Endothelial cell of umbilical vein (primary cell): Measurements from ENCODE around the gene DSC1. TPM values are rescaled to one million over a fixed set of nuclear protein-coding genes. Genes with fewer than 3 reads are reported as not detected.

Source experiments
- BruUV-seq: library from RNA; stranded (reverse); fragments of 400-500 nt; replicated peaks from 2 replicates; lab custom pipeline; 2021; lab: Mats Ljungman, UMichigan
- CTCF ChIA-PET: fragments of 300-600, 350-600 bp; sonication (Branson Sonifier 250); formaldehyde crosslinking; loops from one replicate; lab custom pipeline; 2021; ENCODE audit warnings: antibody characterized with exemption, inconsistent platforms; lab: Charles Lee
- POLR2A ChIA-PET: fragments of 300-600, 350-600 bp; sonication (Branson Sonifier 250); formaldehyde crosslinking; loops from one replicate; lab custom pipeline; 2021; ENCODE audit warnings: antibody characterized with exemption, inconsistent platforms; lab: Charles Lee
- DNase-seq: peaks from one replicate; pipeline ENCODE4 v3.0.0-alpha.2; 2011; ENCODE audit warnings: low read depth, low spot score
- FAIRE-seq: peaks from 2 replicates; lab custom pipeline; 2011; peaks lifted over from hg19 to GRCh38; lab: Jason Lieb, UNC
- H2AFZ ChIP-seq: 2 replicates; pipeline ENCODE4 v1.6.0; 2012; ENCODE audit warnings: low read depth, low read length, control low read depth, inconsistent platforms
- H3K27ac ChIP-seq: 2 replicates; pipeline ENCODE4 v1.5.1; 2011; ENCODE audit warnings: low read depth, mild to moderate bottlenecking, control low read depth, low read length, moderate library complexity; ENCODE audit not compliant: insufficient read depth
- H3K27me3 ChIP-seq, 2 experiments: 2 replicates each; pipeline versions ENCODE4 v1.6.0 to v1.6.1; 2011; ENCODE audit warnings: low read length in 2 of 2, mixed read lengths in 1 of 2; ENCODE audit not compliant: control insufficient read depth in 2 of 2, insufficient read depth in 2 of 2
- H3K36me3 ChIP-seq, 2 experiments: 2 replicates in 1 of 2; 3 replicates in 1 of 2; pipeline ENCODE4 v1.5.1; 2011; ENCODE audit warnings: low read length in 2 of 2, mild to moderate bottlenecking in 1 of 2, moderate library complexity in 1 of 2; ENCODE audit not compliant: control insufficient read depth in 2 of 2, insufficient read depth in 2 of 2; ENCODE audit errors: extremely low read depth in 1 of 2
- H3K4me1 ChIP-seq: 3 replicates; pipeline ENCODE4 v1.5.1; 2011; ENCODE audit warnings: mild to moderate bottlenecking, low read length; ENCODE audit not compliant: control insufficient read depth, insufficient read depth; ENCODE audit errors: extremely low read depth
- H3K4me2 ChIP-seq: 2 replicates; pipeline ENCODE4 v1.6.1; 2011; ENCODE audit warnings: low read length, control low read depth, mixed read lengths; ENCODE audit not compliant: insufficient read depth
- H3K4me3 ChIP-seq, 3 experiments: fragments of 200-600 bp in 1 of 3; sonication (generic), shearing (Covaris generic) in 1 of 3; replicated peaks in 1 of 3; 2 replicates each; pipeline ENCODE4 v1.5.1; 2011 to 2016; ENCODE audit warnings: control low read depth in 3 of 3, low read length in 3 of 3, mild to moderate bottlenecking in 2 of 3, inconsistent platforms in 1 of 3, low read depth in 1 of 3, moderate library complexity in 1 of 3; ENCODE audit not compliant: insufficient read depth in 1 of 3
- H3K79me2 ChIP-seq: 2 replicates; pipeline ENCODE4 v1.6.0; 2012; ENCODE audit warnings: low read length, inconsistent platforms; ENCODE audit not compliant: control insufficient read depth, insufficient read depth
- H3K9ac ChIP-seq: replicated peaks from 2 replicates; pipeline ENCODE3; 2011; ENCODE audit warnings: low read length, control low read depth; ENCODE audit not compliant: insufficient read depth; ENCODE audit errors: extremely low read depth
- H3K9me1 ChIP-seq: replicated peaks from 3 replicates; pipeline ENCODE4 v1.6.0; 2011; ENCODE audit warnings: mild to moderate bottlenecking, low read length; ENCODE audit not compliant: control insufficient read depth, insufficient read depth; ENCODE audit errors: extremely low read depth
- H3K9me3 ChIP-seq: replicated peaks from 2 replicates; pipeline ENCODE4 v1.5.1; 2012; ENCODE audit warnings: low read length, inconsistent platforms; ENCODE audit not compliant: control insufficient read depth, insufficient read depth
- H4K20me1 ChIP-seq: replicated peaks from 2 replicates; pipeline ENCODE3; 2011; ENCODE audit warnings: mild to moderate bottlenecking, low read length; ENCODE audit not compliant: control insufficient read depth, insufficient read depth; ENCODE audit errors: extremely low read depth
- CTCF ChIP-seq, 2 donors: IDR thresholded peaks; 1 replicate in 1 of 2; 2 replicates in 1 of 2; pipeline ENCODE4 v1.5.1; 2011; ENCODE audit warnings: low read length in 2 of 2, mild to moderate bottlenecking in 2 of 2, moderate library complexity in 2 of 2, control low read depth in 1 of 2, inconsistent platforms in 1 of 2, low read depth in 1 of 2; ENCODE audit not compliant: insufficient read depth in 1 of 2; ENCODE audit errors: extremely low read depth in 1 of 2
- EZH2 ChIP-seq: IDR thresholded peaks from 2 replicates; pipeline ENCODE4 v1.6.1; 2012; ENCODE audit warnings: borderline replicate concordance, low read depth, mild to moderate bottlenecking, moderate library complexity, low read length, inconsistent platforms; ENCODE audit not compliant: severe bottlenecking
- FOS ChIP-seq: IDR thresholded peaks from 2 replicates; pipeline ENCODE4 v1.6.1; 2011; ENCODE audit warnings: mild to moderate bottlenecking, low read length, moderate library complexity, borderline replicate concordance; ENCODE audit not compliant: insufficient read depth
- GATA2 ChIP-seq: IDR thresholded peaks from 2 replicates; pipeline ENCODE4 v1.7.0; 2011; ENCODE audit warnings: low read depth, mild to moderate bottlenecking, moderate library complexity, mixed read lengths, low read length; ENCODE audit not compliant: insufficient read length, insufficient read depth
- JUN ChIP-seq: IDR thresholded peaks from 2 replicates; pipeline ENCODE4 v1.6.1; 2011; ENCODE audit warnings: borderline replicate concordance, low read depth; ENCODE audit not compliant: insufficient read length, insufficient read depth
- MAX ChIP-seq: IDR thresholded peaks from 2 replicates; pipeline ENCODE4 v1.6.1; 2011; ENCODE audit not compliant: insufficient read depth, insufficient read length
- MYC ChIP-seq: IDR thresholded peaks from one replicate; pipeline ENCODE4 v1.6.1; 2011; ENCODE audit warnings: mild to moderate bottlenecking, low read depth, low read length
- POLR2A ChIP-seq: IDR thresholded peaks from 2 replicates; pipeline ENCODE4 v1.6.1; 2012; ENCODE audit warnings: low read depth, mild to moderate bottlenecking, control low read depth, low read length
- POLR2AphosphoS5 ChIP-seq: IDR thresholded peaks from 2 replicates; pipeline ENCODE4 v1.6.1; 2012; ENCODE audit warnings: low read depth, mild to moderate bottlenecking, control low read depth, low read length, moderate library complexity; ENCODE audit not compliant: insufficient read depth
- dilution Hi-C: fragments of 300-500 bp; cut with MboI; formaldehyde crosslinking; loops from one replicate; pipeline ENCODE4 v1.15.0; 2019; ENCODE audit warnings: low sequenced_read_pairs; ENCODE audit not compliant: extremely low pct_ligation_motif_present
- intact Hi-C: fragments of 100-400 bp; cut with micrococcal nuclease; formaldehyde crosslinking; loops from one replicate; pipeline ENCODE4 v1.10.0; 2022
- polyA plus RNA-seq, 4 experiments: library from polyadenylated mRNA; depleted of rRNA in 3 of 4; stranded (reverse) in 3 of 4; unstranded in 1 of 4; fragments of >200 nt; gene quantifications; 2 replicates each; pipeline versions ENCODE4 v1.2.1 to v1.2.3, GENCODE V29; 2011 to 2012; ENCODE audit warnings: missing spikeins in 1 of 4
- total RNA-seq: library from RNA; stranded (reverse); gene quantifications from 2 replicates; pipeline ENCODE4 v1.2.3, GENCODE V29; 2021

DSC1 gene
- total and polyA plus RNA-seq, 2 donors (not counting 3 experiments of a cell fraction or from before 2014, with no cell fraction given), result not detected

- no peak for DNase-seq
- Histone ChIP-seq H3K9me1 (no peaks in the 10 kb centered on the region), H3K4me1 (no peaks in the 10 kb centered on the region), H3K9ac (no peak overlapping the region), H2AFZ (no peak overlapping the region), H4K20me1 (no peaks in the 10 kb centered on the region), H3K9me3 (no peaks in the 10 kb centered on the region), H3K27me3 (no peaks in the 10 kb centered on the region), H3K27ac (no peak overlapping the region), H3K36me3 (no peaks in the 10 kb centered on the region), H3K79me2 (no peaks in the 10 kb centered on the region), H3K4me3 (no peak overlapping the region), H3K4me2 (no peak overlapping the region)
- FAIRE-seq, result no peak
- POLR2A ChIA-PET, result no interaction called here
- BruUV-seq, result no TSS peak
- intact Hi-C loops (no loop called here), dilution Hi-C loops (no loop called here)
- CTCF ChIA-PET, result no interaction called here
- no peak for TF ChIP-seq POLR2AphosphoS5
- TF ChIP-seq MYC, result no peak
- TF ChIP-seq MAX, result no peak
- no peak for TF ChIP-seq GATA2
- TF ChIP-seq JUN, result no peak
- no peak for TF ChIP-seq EZH2
- no peak for TF ChIP-seq CTCF (IDR thresholded peaks at IDR 0.05; ENCODE audit: extremely low read depth in 1 of 2, insufficient read depth in 1 of 2, low read depth in 1 of 2, low read length in 2 of 2)
- no peak for TF ChIP-seq FOS
- no peak for TF ChIP-seq POLR2A
Measured at GRCh38 chr18:31093294-31093693, 69.4 kb downstream of the DSC1 start.
